ENCODE results near the gene CD101.

DNA sequence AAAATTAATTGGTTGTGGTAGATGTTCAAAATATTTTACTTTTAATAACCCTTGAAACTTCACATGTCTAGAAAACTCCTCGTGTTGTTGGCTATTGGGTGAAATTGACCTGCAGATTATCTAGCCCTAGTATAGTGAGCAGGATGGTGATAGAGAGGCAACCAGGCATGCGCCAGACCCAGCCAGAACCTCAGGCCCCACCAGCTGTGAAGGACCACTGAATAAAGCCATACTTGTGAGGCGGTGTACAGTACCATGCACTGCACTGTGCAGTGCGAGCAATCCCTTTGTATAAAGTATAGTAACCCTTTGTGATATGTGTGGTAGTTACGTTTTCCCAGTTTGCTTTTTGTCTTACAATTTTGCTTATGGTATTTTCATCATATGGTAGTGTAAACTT is 67.0 kb downstream of the CD101 start:
- TF ChIP-seq, protein P1, sequence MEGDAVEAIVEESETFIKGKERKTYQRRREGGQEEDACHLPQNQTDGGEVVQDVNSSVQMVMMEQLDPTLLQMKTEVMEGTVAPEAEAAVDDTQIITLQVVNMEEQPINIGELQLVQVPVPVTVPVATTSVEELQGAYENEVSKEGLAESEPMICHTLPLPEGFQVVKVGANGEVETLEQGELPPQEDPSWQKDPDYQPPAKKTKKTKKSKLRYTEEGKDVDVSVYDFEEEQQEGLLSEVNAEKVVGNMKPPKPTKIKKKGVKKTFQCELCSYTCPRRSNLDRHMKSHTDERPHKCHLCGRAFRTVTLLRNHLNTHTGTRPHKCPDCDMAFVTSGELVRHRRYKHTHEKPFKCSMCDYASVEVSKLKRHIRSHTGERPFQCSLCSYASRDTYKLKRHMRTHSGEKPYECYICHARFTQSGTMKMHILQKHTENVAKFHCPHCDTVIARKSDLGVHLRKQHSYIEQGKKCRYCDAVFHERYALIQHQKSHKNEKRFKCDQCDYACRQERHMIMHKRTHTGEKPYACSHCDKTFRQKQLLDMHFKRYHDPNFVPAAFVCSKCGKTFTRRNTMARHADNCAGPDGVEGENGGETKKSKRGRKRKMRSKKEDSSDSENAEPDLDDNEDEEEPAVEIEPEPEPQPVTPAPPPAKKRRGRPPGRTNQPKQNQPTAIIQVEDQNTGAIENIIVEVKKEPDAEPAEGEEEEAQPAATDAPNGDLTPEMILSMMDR (IDR thresholded peaks at IDR 0.05 in 2 of 3, conservative IDR thresholded peaks at IDR 0.05 in 1 of 3; ENCODE audit: borderline replicate concordance in 1 of 3, insufficient read depth in 1 of 3, low read depth in 2 of 3, low read length in 2 of 3) = no peak
- TF ChIP-seq ELF1 (IDR thresholded peaks at IDR 0.05; ENCODE audit: borderline replicate concordance, low read depth) = no peak
